ENCODE results near the gene CHST9. TPM values are rescaled to one million over a fixed set of nuclear protein-coding genes. Genes with fewer than 3 reads are reported as not detected.

CHST9 gene
- total RNA-seq, 1 experiment from 2014 or later: 0.07 TPM

- ChIA-PET CTCF (no interaction called here), POLR2A (ENCODE audit: unreplicated experiment) (no interaction called here)
- BruUV-seq (replicated peaks): no TSS peak
- Histone ChIP-seq H3K9me3 (ENCODE audit: insufficient read depth, low read depth) (no peaks in the 10 kb centered on the region), H4K20me1 (ENCODE audit: insufficient read depth) (no peaks in the 10 kb centered on the region), H2AFZ (no peak overlapping the region), H3K9me2 (ENCODE audit: insufficient read depth) (no peaks in the 10 kb centered on the region), H3K4me1 (replicated peaks; ENCODE audit: insufficient read depth) (no peaks in the 10 kb centered on the region), H3K4me3 (no peak overlapping the region), H3F3A (ENCODE audit: insufficient read depth, low read depth) (no peaks in the 10 kb centered on the region), H3K27ac (no peak overlapping the region), H3K79me2 (ENCODE audit: low read depth) (no peaks in the 10 kb centered on the region), H3K36me3 (ENCODE audit: low read depth) (no peaks in the 10 kb centered on the region), H3K27me3 (ENCODE audit: insufficient read depth, low read depth) (no peaks in the 10 kb centered on the region), H3K4me2 (no peak overlapping the region)
- TF ChIP-seq EZH2 (IDR thresholded peaks at IDR 0.05; ENCODE audit: low read depth): no peak
- TF ChIP-seq CTCF (conservative IDR thresholded peaks at IDR 0.05): no peak
- intact Hi-C loops (cut with micrococcal nuclease; ENCODE audit: unreplicated experiment): no loop called here
- DNase-seq: no peak
Measured at GRCh38 chr18:27040796-27041195, 144.3 kb downstream of the CHST9 start.

DNA sequence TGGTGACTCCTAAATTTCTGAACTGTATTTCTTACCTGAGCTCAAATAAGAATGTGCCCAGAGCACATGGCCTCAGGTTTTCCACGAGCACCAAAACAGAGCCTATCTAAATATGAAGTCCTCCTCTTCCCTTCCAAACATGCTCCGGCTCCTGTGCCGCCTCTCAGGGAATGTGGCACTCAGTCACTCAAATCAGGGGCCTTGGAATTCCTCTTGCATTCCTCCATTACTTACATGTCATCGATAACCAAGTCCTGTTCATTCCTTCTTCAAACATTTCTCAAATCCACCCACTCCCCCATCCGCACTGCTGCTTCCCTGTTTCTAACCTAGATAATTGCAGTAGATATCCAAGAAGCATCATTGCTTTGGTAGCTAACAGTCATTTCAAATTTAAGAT, 151.4 kb downstream of the CHST9 start:
- CTCF ChIA-PET: no interaction called here
- Histone ChIP-seq H3K4me3 (no peak overlapping the region), H3K27ac (no peak overlapping the region), H3K4me2 (no peak overlapping the region), H2AFZ (no peak overlapping the region), H4K20me1 (ENCODE audit: insufficient read depth) (no peaks in the 10 kb centered on the region), H3K9me3 (ENCODE audit: insufficient read depth, low read depth) (no peaks in the 10 kb centered on the region), H3K9me2 (ENCODE audit: insufficient read depth) (no peaks in the 10 kb centered on the region), H3K79me2 (ENCODE audit: low read depth) (no peaks in the 10 kb centered on the region), H3K4me1 (replicated peaks; ENCODE audit: insufficient read depth) (no peaks in the 10 kb centered on the region), H3F3A (ENCODE audit: insufficient read depth, low read depth) (no peaks in the 10 kb centered on the region), H3K27me3 (ENCODE audit: insufficient read depth, low read depth) (no peaks in the 10 kb centered on the region), H3K36me3 (ENCODE audit: low read depth) (no peaks in the 10 kb centered on the region)
- intact Hi-C loops (cut with micrococcal nuclease; ENCODE audit: unreplicated experiment): no loop called here
- TF ChIP-seq EZH2 (IDR thresholded peaks at IDR 0.05; ENCODE audit: low read depth) (no peak), CTCF (conservative IDR thresholded peaks at IDR 0.05) (no peak)
- POLR2A ChIA-PET (ENCODE audit: unreplicated experiment): no interaction called here
- no TSS peak for BruUV-seq (replicated peaks)
- DNase-seq: no peak

GRCh38 chr18:27030421-27030820, 154.7 kb downstream of the CHST9 start:
- Histone ChIP-seq H3K4me3 (no peak overlapping the region), H4K20me1 (ENCODE audit: insufficient read depth) (no peaks in the 10 kb centered on the region), H3K9me2 (ENCODE audit: insufficient read depth) (no peaks in the 10 kb centered on the region), H3K27ac (no peak overlapping the region), H3K4me1 (replicated peaks; ENCODE audit: insufficient read depth) (no peaks in the 10 kb centered on the region), H3K27me3 (ENCODE audit: insufficient read depth, low read depth) (no peaks in the 10 kb centered on the region), H3K4me2 (no peak overlapping the region), H3K36me3 (ENCODE audit: low read depth) (no peaks in the 10 kb centered on the region), H3K9me3 (ENCODE audit: insufficient read depth, low read depth) (no peaks in the 10 kb centered on the region), H3F3A (ENCODE audit: insufficient read depth, low read depth) (no peaks in the 10 kb centered on the region), H2AFZ (no peak overlapping the region), H3K79me2 (ENCODE audit: low read depth) (no peaks in the 10 kb centered on the region)
- intact Hi-C loops (cut with micrococcal nuclease; ENCODE audit: unreplicated experiment): no loop called here
- ChIA-PET CTCF (no interaction called here), POLR2A (ENCODE audit: unreplicated experiment) (no interaction called here)
- DNase-seq: no peak
- BruUV-seq (replicated peaks): no TSS peak
- TF ChIP-seq EZH2 (IDR thresholded peaks at IDR 0.05; ENCODE audit: low read depth): no peak
- no peak for TF ChIP-seq CTCF (conservative IDR thresholded peaks at IDR 0.05)

Data from PC-9 (cell line).